Cortex of kidney (tissue), 1 donor: ENCODE data around the gene HSP90AA1.

Experiments used
- DNase-seq: peaks from one replicate; lab custom pipeline; 2025; lab: John Stamatoyannopoulos, UW

Gene HSP90AA1

GRCh38 chr14:102040153-102040552 is 46.7 kb downstream of the HSP90AA1 start:
- no peak for DNase-seq

- no peak for DNase-seq
These were observed 47.7 kb downstream of the HSP90AA1 start for GRCh38 chr14:102039157-102039556.

GRCh38 chr14:102037686-102038085 is 49.2 kb downstream of the HSP90AA1 start:
- DNase-seq: no peak

GRCh38 chr14:102035914-102036313 is 50.9 kb downstream of the HSP90AA1 start:
- DNase-seq: no peak

- no peak for DNase-seq
These were observed 52.5 kb downstream of the HSP90AA1 start for GRCh38 chr14:102034301-102034700.

- DNase-seq: no peak
These were observed 53.6 kb downstream of the HSP90AA1 start for GRCh38 chr14:102033241-102033640.
